CD4-positive, CD25-positive, alpha-beta regulatory T cell (primary cell): ENCODE results near the gene BCAN. TPM values are rescaled to one million over a fixed set of nuclear protein-coding genes. Genes with fewer than 3 reads are reported as not detected.

Experiments
- ATAC-seq, 2 donors: fragments of 150-1000 bp; cut with Tn5 transposase; one replicate each; pipeline ENCODE4 v1.10.0; 2021; ENCODE audit warnings: low read depth in 2 of 2, moderate number of reproducible peaks in 2 of 2, moderate library complexity in 1 of 2
- DNase-seq, 3 donors: peaks; one replicate each; pipeline versions ENCODE4 v3.0.0 to v3.0.0-alpha.2; 2012 to 2022; ENCODE audit warnings: mixed read lengths in 1 of 3
- H3K27ac ChIP-seq: one replicate; pipeline ENCODE4 v1.7.0; 2013; ENCODE audit warnings: mild to moderate bottlenecking, low read length; ENCODE audit not compliant: insufficient read depth, poor library complexity, severe bottlenecking
- H3K27me3 ChIP-seq: one replicate; pipeline ENCODE4 v1.7.0; 2013; ENCODE audit warnings: low read length; ENCODE audit not compliant: control insufficient read depth, insufficient read depth
- H3K36me3 ChIP-seq: one replicate; pipeline ENCODE4 v1.7.0; 2013; ENCODE audit warnings: mild to moderate bottlenecking, low read length, moderate library complexity; ENCODE audit not compliant: control insufficient read depth, insufficient read depth
- H3K4me1 ChIP-seq: 2 replicates; pipeline ENCODE4 v1.7.0; 2013; ENCODE audit warnings: mild to moderate bottlenecking, low read length; ENCODE audit not compliant: insufficient read depth, control insufficient read depth, poor library complexity, severe bottlenecking
- H3K4me3 ChIP-seq: one replicate; pipeline ENCODE4 v1.7.0; 2013; ENCODE audit warnings: low read depth, mild to moderate bottlenecking, low read length, moderate library complexity
- H3K9me3 ChIP-seq, 2 experiments: 1 replicate in 1 of 2; 2 replicates in 1 of 2; pipeline ENCODE4 v1.7.0; 2013; ENCODE audit warnings: low read length in 2 of 2, mild to moderate bottlenecking in 1 of 2, moderate library complexity in 1 of 2; ENCODE audit not compliant: control insufficient read depth in 2 of 2
- H3K27ac Mint-ChIP-seq, 3 donors: one replicate each; pipeline ENCODE4 v1.8.0; 2020 to 2022; ENCODE audit warnings: mild to moderate bottlenecking in 3 of 3, mixed read lengths in 3 of 3, moderate library complexity in 2 of 3
- H3K27me3 Mint-ChIP-seq: one replicate; pipeline ENCODE4 v1.8.0; 2022; ENCODE audit warnings: mild to moderate bottlenecking, mixed read lengths
- H3K36me3 Mint-ChIP-seq: one replicate; pipeline ENCODE4 v1.8.0; 2020; ENCODE audit warnings: mixed read lengths
- H3K4me1 Mint-ChIP-seq, 4 donors: one replicate each; pipeline ENCODE4 v1.8.0; 2020 to 2022; ENCODE audit warnings: mixed read lengths in 4 of 4, mild to moderate bottlenecking in 1 of 4
- H3K4me3 Mint-ChIP-seq, 4 donors: one replicate each; pipeline ENCODE4 v1.8.0; 2020 to 2022; ENCODE audit warnings: mild to moderate bottlenecking in 4 of 4, mixed read lengths in 4 of 4, moderate library complexity in 3 of 4
- H3K9me3 Mint-ChIP-seq, 7 donors: one replicate each; pipeline ENCODE4 v1.8.0; 2020 to 2022; ENCODE audit warnings: mixed read lengths in 7 of 7, mild to moderate bottlenecking in 3 of 7, moderate library complexity in 2 of 7
- polyA plus RNA-seq, 4 donors: library from polyadenylated mRNA; unstranded; fragments of 300-500 nt; fragmentation: Illumina TruSeq; gene quantifications; one replicate each; pipeline ENCODE4 v1.2.3, GENCODE V29; 2021
- total RNA-seq: library from RNA; stranded (reverse); gene quantifications from one replicate; pipeline ENCODE4 v1.2.3, GENCODE V29; 2022

BCAN gene
- total and polyA plus RNA-seq, 5 donors from 2014 or later: not detected

DNA sequence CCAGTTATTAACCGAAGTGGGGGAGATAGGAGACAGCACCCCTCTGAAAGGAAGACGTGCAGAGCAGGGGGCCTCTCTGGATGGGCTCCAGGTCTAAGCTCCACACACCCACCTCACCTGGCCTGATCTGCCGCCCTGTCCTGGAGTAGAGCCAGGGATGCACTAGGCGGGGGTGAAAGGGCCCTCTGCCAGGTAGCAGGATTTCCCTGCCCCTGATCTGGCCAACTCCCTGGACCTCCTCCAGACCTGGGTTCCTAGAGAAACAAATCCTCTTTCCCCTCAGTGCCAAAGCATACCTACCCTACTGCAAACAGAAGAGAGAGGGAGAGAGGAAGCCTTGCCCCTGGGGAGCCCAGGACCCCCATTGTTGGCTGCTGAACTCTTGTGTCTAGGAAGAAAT lies 61.4 kb downstream of the BCAN start:
- Histone ChIP-seq H3K4me1 (peaks cover 31% of the 10 kb centered on the region), H3K27me3 (peaks cover 9% of the 10 kb centered on the region), H3K4me3 (no peak overlapping the region), H3K9me3 (no peaks in the 10 kb centered on the region), H3K36me3 (no peaks in the 10 kb centered on the region), H3K27ac (no peak overlapping the region)
- H3K4me3 Mint-ChIP-seq: peak overlapping the region in 2 of 4 donors; percentile 49 to 78
- H3K27ac Mint-ChIP-seq: no peak overlapping the region
- H3K4me1 Mint-ChIP-seq: peaks cover 0 to 36% (median 16%) of the 10 kb centered on the region in 4 donors
- H3K36me3 Mint-ChIP-seq: no peaks in the 10 kb centered on the region
- no peak for ATAC-seq
- H3K9me3 Mint-ChIP-seq: no peaks in the 10 kb centered on the region
- DNase-seq: no peak
- H3K27me3 Mint-ChIP-seq: peaks cover 49% of the 10 kb centered on the region

DNA sequence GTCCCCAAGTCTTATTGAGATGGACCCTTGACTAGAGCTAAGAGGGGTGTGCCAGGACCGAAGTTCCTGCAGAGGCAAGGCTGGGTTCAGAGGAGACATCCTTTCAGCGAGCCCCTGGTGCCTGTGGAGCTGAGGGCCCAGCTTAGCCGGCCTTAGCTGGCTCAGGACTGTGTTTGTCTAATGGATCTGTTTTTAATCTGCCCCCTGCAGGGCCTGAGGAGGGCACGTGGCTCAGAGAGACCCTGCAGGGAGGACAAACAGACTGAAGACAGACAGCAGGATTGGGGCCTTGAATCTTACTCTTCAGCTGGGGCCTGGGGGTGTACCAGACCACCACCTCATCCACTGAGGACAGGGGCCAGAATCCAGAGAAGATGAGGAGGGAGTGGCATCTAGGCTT lies 61.8 kb downstream of the BCAN start:
- ATAC-seq: no peak

DNA sequence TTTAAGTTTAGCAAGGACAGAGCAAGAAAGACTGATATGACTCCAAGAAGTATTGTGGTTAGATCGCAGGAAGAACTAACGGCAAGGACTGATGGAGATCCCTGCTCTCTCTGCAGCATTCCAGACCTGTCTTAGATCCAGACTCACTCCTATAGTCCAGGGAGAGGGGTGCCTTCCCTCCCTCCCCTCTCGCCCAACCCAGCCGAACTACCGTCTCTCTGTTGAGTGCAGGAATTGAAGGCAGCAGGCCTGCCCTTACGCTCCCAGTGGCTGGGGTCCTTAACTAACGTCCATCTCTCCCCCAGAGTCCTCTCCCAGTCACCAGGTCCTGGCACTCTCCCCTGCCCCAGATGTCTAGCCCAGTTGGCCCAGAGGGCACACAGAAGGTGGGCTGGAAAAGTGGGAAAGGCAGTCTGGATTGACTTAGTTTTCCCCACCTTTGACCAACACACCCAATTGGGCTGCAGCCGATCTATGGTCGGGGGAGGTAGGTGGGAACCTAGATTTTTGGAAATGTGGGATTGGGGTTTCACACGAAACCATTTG lies 62.3 kb downstream of the BCAN start:
- H3K36me3 Mint-ChIP-seq: no peaks in the 10 kb centered on the region
- Histone ChIP-seq H3K36me3 (no peaks in the 10 kb centered on the region), H3K27me3 (peaks cover 9% of the 10 kb centered on the region), H3K27ac (no peak overlapping the region), H3K4me3 (no peak overlapping the region), H3K4me1 (peaks cover 31% of the 10 kb centered on the region), H3K9me3 (no peaks in the 10 kb centered on the region)
- H3K27ac Mint-ChIP-seq: no peak overlapping the region
- H3K4me3 Mint-ChIP-seq: peak overlapping the region; percentile 49 to 78 (median 64)
- ATAC-seq (no peak), DNase-seq (no peak)
- H3K9me3 Mint-ChIP-seq: no peaks in the 10 kb centered on the region
- peaks cover 0 to 39% (median 18%) of the 10 kb centered on the region in 4 donors for H3K4me1 Mint-ChIP-seq
- H3K27me3 Mint-ChIP-seq: peaks cover 54% of the 10 kb centered on the region

More for the DNA sequence above, 61.8 kb downstream of the BCAN start:
- Mint-ChIP-seq H3K27ac (no peak overlapping the region), H3K27me3 (peaks cover 51% of the 10 kb centered on the region), H3K36me3 (no peaks in the 10 kb centered on the region), H3K4me3 (peak overlapping the region; percentile 49 to 78 (median 64)), H3K4me1 (peaks cover 0 to 39% (median 18%) of the 10 kb centered on the region in 4 donors), H3K9me3 (no peaks in the 10 kb centered on the region)
- H3K27ac ChIP-seq: no peak overlapping the region
- no peak for DNase-seq
- H3K36me3 ChIP-seq: no peaks in the 10 kb centered on the region
- H3K27me3 ChIP-seq: peaks cover 9% of the 10 kb centered on the region
- H3K4me1 ChIP-seq: peaks cover 31% of the 10 kb centered on the region
- no peaks in the 10 kb centered on the region for H3K9me3 ChIP-seq
- no peak overlapping the region for H3K4me3 ChIP-seq

DNA sequence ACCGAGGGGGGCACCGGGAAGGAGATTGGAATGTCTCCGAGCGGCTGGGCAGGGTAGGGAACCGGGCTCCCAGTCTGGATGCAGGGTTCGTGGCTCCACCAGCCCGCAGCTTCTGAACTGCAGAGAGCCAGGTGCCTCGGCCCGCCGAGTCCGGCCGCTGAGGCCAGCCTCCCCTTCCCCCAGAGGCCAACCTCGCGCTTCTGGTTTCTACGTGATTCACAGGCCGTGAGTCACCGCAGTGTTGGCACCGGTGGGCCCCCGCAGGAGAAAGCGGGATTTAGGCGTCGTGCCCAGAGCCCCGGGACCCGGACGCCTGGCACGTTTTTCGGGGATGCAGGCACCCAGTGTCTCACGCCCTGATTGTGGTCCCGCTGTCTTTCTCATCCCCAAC lies 63.0 kb downstream of the BCAN start:
- Histone ChIP-seq H3K27me3 (peaks cover 9% of the 10 kb centered on the region), H3K27ac (no peak overlapping the region), H3K9me3 (no peaks in the 10 kb centered on the region), H3K4me1 (peaks cover 31% of the 10 kb centered on the region), H3K4me3 (peak overlapping the region; percentile 13), H3K36me3 (no peaks in the 10 kb centered on the region)
- H3K36me3 Mint-ChIP-seq: no peaks in the 10 kb centered on the region
- no peak for ATAC-seq
- H3K4me3 Mint-ChIP-seq: peak overlapping the region in 3 of 4 donors; percentile 80 to 93 (median 88)
- no peak for DNase-seq
- peak overlapping the region in 1 of 3 donors; percentile 91 for H3K27ac Mint-ChIP-seq
- no peaks in the 10 kb centered on the region for H3K9me3 Mint-ChIP-seq
- H3K4me1 Mint-ChIP-seq: peaks cover 0 to 39% (median 18%) of the 10 kb centered on the region in 4 donors
- peaks cover 49% of the 10 kb centered on the region for H3K27me3 Mint-ChIP-seq

DNA sequence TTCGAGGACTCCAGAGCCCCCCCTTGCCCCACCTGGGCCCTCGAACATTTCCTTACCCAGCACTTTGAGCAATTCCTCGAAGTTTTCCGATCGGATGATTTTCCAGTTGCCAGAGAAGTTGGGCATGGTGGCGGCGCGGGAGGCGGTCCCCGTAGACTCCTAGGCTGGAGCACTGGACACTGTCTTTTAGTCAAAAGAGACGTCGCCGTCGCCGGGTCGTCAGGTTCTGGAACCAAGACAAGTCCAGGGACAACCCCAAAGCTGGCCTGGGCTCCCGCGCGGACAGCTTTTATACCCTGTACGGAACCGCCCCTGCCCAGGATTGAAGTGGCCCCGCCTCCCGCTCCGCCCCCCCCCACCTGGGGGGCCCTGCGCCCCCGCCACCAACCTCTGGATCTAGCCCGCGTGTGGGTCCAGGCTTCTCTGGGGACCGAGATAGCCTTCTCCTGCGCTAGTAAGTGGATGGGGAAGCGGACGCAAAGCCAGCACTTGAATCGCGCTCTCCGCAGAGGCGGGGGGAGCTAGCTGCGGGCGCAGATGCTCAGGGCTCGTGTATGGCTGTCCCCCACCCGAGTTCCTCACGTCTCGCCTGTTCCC lies 63.5 kb downstream of the BCAN start, which contains the start of gene CRABP2:
Gene CRABP2, minus strand, starts transcription at position 263 of the 597 bp plus-strand sequence. Its CDS starts 137 bp downstream, at position 126.
- Mint-ChIP-seq H3K9me3 (no peaks in the 10 kb centered on the region), H3K4me1 (peaks cover 0 to 39% (median 18%) of the 10 kb centered on the region in 4 donors), H3K27me3 (peaks cover 49% of the 10 kb centered on the region), H3K4me3 (peak within 1 kb of the TSS; percentile 80 to 93 (median 90)), H3K27ac (peak within 1 kb of the TSS; percentile 91 to 94 (median 93)), H3K36me3 (no peaks in the 10 kb centered on the region)
- Histone ChIP-seq H3K27ac (peak within 1 kb of the TSS; percentile 60), H3K4me1 (peaks cover 31% of the 10 kb centered on the region), H3K9me3 (no peaks in the 10 kb centered on the region), H3K36me3 (no peaks in the 10 kb centered on the region), H3K4me3 (peak within 1 kb of the TSS; percentile 53), H3K27me3 (peaks cover 9% of the 10 kb centered on the region)
- peak; percentile 20 to 30 for ATAC-seq
- DNase-seq: peak in 1 of 3 donors; percentile 24

DNA sequence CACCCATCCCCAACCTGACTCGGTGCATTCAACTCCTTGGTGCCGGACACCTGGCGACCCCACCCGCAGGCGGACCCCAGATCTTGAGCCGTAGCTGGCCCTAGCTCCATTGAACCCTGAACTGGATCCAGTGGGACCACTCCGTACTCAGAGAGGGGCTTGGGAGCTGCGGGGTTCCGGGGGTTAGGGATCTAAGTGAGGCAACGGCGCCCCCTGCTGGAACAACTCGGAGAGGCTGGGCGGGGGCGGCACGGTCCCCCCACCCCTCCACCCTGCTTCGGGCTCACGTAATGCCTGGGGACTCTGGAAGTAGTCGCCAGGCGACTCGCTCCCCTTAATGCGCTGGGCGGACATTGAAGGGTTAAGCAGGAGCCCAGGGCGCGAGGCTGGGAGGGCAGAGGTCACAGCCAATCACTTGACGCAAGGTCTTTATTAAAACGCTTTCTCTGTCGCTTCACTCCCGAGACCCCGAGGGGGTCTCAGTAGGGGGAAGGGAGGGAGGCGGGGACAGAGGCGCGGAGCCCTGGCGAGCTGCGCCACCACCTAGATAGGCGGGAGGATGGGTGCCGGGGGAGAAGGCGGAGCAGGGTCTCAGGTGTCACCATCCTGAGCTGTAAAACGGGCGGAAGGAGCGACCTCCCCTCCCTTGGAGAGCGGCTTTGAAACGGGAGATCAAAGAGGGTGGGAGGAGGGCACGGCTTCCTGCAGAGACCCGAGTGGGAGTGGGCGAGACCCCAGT lies 64.2 kb downstream of the BCAN start:
- peak overlapping the region; percentile 80 to 93 (median 90) for H3K4me3 Mint-ChIP-seq
- Histone ChIP-seq H3K36me3 (no peaks in the 10 kb centered on the region), H3K4me3 (peak overlapping the region; percentile 53), H3K9me3 (no peaks in the 10 kb centered on the region), H3K4me1 (peaks cover 31% of the 10 kb centered on the region), H3K27ac (peak overlapping the region; percentile 60), H3K27me3 (peaks cover 9% of the 10 kb centered on the region)
- ATAC-seq (peak; percentile 55 to 64), DNase-seq (peak; percentile 53 to 61 (median 56))
- H3K27ac Mint-ChIP-seq: peak overlapping the region; percentile 91 to 94 (median 93)
- H3K4me1 Mint-ChIP-seq: peaks cover 0 to 39% (median 17%) of the 10 kb centered on the region in 4 donors
- no peaks in the 10 kb centered on the region for H3K36me3 Mint-ChIP-seq
- no peaks in the 10 kb centered on the region for H3K9me3 Mint-ChIP-seq
- H3K27me3 Mint-ChIP-seq: peaks cover 49% of the 10 kb centered on the region

DNA sequence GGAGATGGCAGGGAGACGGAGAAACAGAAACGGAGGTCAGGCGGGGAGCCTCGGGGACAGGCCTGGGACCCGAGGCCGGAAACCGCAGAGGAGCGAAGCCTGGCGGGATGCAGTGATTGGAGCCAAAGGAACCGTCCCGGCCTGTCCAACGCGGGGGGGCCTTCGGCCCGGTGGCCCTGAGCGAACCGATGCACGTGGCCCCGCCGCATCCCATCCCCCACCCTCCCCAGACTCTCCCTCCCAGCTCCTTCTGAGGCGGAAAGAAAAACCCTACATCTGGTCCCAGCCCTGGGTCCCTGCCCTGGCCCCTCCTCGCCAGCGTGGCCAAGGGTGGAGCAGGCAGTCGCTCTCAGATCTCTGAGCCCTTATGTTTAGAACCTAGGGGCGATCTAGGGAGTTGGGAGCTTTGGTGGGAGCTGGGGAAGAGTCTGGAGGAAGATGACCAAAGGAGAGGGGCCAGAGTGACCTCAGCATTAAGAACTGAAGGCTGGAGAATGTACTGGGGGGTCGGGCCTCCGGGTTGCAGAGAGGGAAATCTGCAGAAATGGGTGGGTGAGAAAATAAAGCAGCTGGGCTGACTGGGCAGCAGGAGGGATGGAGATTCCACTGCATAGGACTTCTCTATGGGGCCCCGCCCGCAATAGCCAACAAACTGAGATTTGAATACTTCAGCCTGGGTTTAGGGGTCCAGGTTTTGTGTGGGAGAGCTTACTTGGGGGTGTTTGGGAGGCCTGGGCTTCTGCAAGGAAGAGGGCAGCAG lies 64.9 kb downstream of the BCAN start:
- Mint-ChIP-seq H3K9me3 (no peaks in the 10 kb centered on the region), H3K27me3 (peaks cover 45% of the 10 kb centered on the region), H3K4me1 (peaks cover 0 to 39% (median 17%) of the 10 kb centered on the region in 4 donors), H3K4me3 (peak overlapping the region; percentile 80 to 93 (median 90)), H3K36me3 (no peaks in the 10 kb centered on the region), H3K27ac (peak overlapping the region; percentile 91 to 94 (median 93))
- no peak for ATAC-seq
- Histone ChIP-seq H3K27me3 (peaks cover 9% of the 10 kb centered on the region), H3K9me3 (no peaks in the 10 kb centered on the region), H3K4me3 (peak overlapping the region; percentile 53), H3K36me3 (no peaks in the 10 kb centered on the region), H3K27ac (peak overlapping the region; percentile 60), H3K4me1 (peaks cover 31% of the 10 kb centered on the region)
- DNase-seq: no peak
